Duodenal mucosa (tissue), 2 donors: ENCODE data around the gene KDM4C.

Source experiments
- H3K27ac ChIP-seq: one replicate; pipeline ENCODE4 v1.7.0; 2013; ENCODE audit warnings: low read depth, low read length
- H3K27me3 ChIP-seq, 2 donors: one replicate each; pipeline ENCODE4 v1.7.0; 2013; ENCODE audit warnings: low read length in 2 of 2, control low read depth in 1 of 2; ENCODE audit not compliant: insufficient read depth in 2 of 2, control insufficient read depth in 1 of 2
- H3K36me3 ChIP-seq, 2 donors: one replicate each; pipeline ENCODE4 v1.7.0; 2013; ENCODE audit warnings: low read length in 2 of 2, control low read depth in 1 of 2; ENCODE audit not compliant: insufficient read depth in 2 of 2, control insufficient read depth in 1 of 2
- H3K4me1 ChIP-seq, 2 donors: one replicate each; pipeline ENCODE4 v1.7.0; 2013; ENCODE audit warnings: low read length in 2 of 2, control low read depth in 1 of 2; ENCODE audit not compliant: insufficient read depth in 2 of 2, control insufficient read depth in 1 of 2
- H3K4me3 ChIP-seq, 2 donors: one replicate each; pipeline ENCODE4 v1.7.0; 2013; ENCODE audit warnings: low read length in 2 of 2, low read depth in 1 of 2
- H3K9ac ChIP-seq, 2 donors: one replicate each; pipeline ENCODE4 v1.7.0; 2013; ENCODE audit warnings: low read length in 2 of 2, low read depth in 1 of 2
- H3K9me3 ChIP-seq, 2 donors: one replicate each; pipeline ENCODE4 v1.7.0; 2013; ENCODE audit warnings: low read length in 2 of 2, control low read depth in 1 of 2; ENCODE audit not compliant: control insufficient read depth in 1 of 2

Gene KDM4C

DNA sequence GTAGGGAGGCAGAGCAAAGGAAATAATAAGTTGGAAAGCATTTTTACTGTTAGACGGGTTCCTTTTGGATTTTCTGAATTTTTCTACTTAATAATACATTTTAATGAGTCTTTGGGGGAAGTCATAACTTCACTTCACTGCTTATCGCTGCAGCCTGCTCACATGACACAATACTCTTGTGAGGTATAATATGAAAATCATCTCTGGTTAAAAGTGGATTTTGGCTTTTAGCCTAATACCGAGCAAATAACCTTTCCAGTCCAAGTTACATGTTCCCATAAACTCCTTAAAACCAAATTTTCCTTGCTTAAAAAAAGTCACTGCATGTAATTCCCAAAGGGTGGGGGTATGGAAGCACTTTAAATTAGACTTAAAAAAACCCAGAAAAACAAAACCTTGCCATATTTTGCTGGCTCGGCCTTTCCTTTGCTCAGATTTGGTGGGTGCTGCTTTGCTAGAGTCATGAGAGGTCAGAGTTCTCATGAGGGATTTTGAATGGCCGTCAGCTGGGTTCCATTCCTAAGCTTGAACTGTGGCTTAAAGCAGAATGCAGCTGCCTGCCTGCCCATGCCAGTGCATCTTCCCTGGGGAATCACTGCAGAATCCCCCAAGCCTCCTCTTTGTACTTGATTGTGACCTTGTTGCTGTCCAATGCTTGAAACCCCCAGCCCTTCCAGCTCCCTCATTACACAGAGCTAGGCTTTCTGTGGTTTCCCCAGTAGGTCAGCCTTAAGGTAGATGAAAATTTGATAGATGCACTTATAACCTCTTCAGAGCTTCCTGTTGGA lies 331.8 kb downstream of the KDM4C start:
- H3K36me3 ChIP-seq, result peaks cover under 1 to 7% of the 10 kb centered on the region in 2 donors

DNA sequence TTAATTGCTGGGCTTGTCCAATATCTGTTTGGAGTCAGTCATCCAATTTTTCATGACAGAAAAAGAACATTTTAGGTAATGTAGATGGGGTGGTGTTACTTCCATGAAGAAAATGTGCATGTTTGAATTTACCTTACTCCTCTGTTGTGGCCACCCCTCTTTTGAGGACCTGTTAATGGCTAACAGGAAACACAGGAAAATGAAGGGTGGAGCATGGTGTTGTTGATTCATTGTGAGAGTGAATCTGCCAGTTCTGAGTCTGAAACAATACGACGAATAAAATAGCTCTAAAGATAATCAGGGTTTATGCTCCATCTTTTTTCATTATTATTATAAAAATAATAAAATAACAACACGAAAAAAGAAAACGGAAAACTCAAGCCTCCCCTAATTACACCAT lies 335.3 kb downstream of the KDM4C start:
- Histone ChIP-seq H3K9me3 (no peaks in the 10 kb centered on the region), H3K27me3 (no peaks in the 10 kb centered on the region), H3K36me3 (peaks cover 0 to 2% of the 10 kb centered on the region in 2 donors), H3K9ac (no peak overlapping the region), H3K4me1 (no peaks in the 10 kb centered on the region), H3K27ac (no peak overlapping the region), H3K4me3 (no peak overlapping the region)

More for the DNA sequence above, 331.8 kb downstream of the KDM4C start:
- Histone ChIP-seq H3K9ac (no peak overlapping the region), H3K4me3 (no peak overlapping the region), H3K27me3 (no peaks in the 10 kb centered on the region), H3K27ac (no peak overlapping the region), H3K4me1 (no peaks in the 10 kb centered on the region), H3K9me3 (no peaks in the 10 kb centered on the region)

DNA sequence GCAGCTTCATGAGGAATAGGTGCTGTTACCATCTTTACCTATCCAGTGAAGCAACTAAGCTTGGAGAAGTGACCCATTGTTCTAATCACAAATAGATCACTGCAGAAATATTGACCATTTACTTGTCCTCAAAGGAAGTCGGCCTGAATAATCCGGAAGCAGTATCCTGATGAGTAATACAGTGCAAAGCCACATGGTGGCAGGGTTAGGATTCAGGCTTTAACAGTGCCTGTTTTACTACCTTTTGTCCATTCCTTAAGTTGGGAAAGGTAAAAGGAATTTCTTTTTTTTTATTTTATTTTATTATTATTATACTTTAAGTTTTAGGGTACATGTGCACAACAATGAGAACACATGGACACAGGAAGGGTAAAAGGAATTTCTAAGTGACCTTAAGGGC lies 336.3 kb downstream of the KDM4C start:
- Histone ChIP-seq H3K36me3 (peaks cover 0 to 2% of the 10 kb centered on the region in 2 donors), H3K27ac (no peak overlapping the region), H3K9me3 (no peaks in the 10 kb centered on the region)

DNA sequence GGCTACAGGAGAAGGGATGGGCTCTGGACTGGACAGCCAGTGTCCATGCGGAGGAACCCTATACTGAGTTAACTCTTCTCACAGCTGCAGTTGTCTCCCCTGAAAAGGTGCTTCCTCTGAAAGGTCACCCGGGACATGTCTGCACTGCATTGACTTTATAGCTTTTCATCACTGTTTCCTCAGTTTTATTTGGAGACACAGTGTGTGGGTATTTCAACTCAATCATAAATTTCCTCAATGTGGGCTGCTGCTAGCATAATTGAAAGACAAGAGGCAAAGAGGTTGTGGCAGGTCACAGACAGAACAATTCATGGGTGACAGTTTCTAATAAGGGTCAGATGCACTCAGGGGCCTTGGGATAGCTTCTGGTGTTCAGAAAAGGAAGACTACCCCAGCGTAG lies 336.8 kb downstream of the KDM4C start:
- Histone ChIP-seq H3K4me1 (no peaks in the 10 kb centered on the region), H3K27me3 (no peaks in the 10 kb centered on the region), H3K27ac (no peak overlapping the region), H3K9ac (no peak overlapping the region), H3K9me3 (no peaks in the 10 kb centered on the region), H3K4me3 (no peak overlapping the region), H3K36me3 (peaks cover 2 to 3% of the 10 kb centered on the region in 2 donors)

More for the DNA sequence above, 336.3 kb downstream of the KDM4C start:
- no peak overlapping the region for H3K9ac ChIP-seq
- no peak overlapping the region for H3K4me3 ChIP-seq
- H3K4me1 ChIP-seq, result no peaks in the 10 kb centered on the region
- H3K27me3 ChIP-seq, result no peaks in the 10 kb centered on the region

DNA sequence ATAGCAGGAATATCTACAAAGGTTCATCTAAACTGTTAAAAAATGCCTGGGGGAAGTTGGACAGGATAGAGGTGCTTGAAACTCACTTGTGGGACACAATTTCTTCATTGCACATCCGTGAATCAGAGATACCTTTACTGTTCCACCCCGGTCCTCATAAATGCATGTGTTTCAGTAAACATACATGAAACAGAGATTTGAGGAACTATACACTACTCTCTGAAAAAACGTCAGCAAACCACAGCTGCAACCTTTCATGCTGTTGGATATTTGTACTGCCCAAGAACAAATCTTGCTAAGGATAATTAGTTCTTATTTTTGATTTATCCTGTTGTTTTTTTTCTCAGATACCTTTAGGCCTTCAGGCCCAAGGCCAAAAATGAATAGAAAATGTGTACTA lies 337.3 kb downstream of the KDM4C start:
- Histone ChIP-seq H3K36me3 (peaks cover 2 to 3% of the 10 kb centered on the region in 2 donors), H3K27me3 (no peaks in the 10 kb centered on the region), H3K4me3 (no peak overlapping the region), H3K9ac (no peak overlapping the region), H3K27ac (no peak overlapping the region), H3K9me3 (no peaks in the 10 kb centered on the region), H3K4me1 (no peaks in the 10 kb centered on the region)

DNA sequence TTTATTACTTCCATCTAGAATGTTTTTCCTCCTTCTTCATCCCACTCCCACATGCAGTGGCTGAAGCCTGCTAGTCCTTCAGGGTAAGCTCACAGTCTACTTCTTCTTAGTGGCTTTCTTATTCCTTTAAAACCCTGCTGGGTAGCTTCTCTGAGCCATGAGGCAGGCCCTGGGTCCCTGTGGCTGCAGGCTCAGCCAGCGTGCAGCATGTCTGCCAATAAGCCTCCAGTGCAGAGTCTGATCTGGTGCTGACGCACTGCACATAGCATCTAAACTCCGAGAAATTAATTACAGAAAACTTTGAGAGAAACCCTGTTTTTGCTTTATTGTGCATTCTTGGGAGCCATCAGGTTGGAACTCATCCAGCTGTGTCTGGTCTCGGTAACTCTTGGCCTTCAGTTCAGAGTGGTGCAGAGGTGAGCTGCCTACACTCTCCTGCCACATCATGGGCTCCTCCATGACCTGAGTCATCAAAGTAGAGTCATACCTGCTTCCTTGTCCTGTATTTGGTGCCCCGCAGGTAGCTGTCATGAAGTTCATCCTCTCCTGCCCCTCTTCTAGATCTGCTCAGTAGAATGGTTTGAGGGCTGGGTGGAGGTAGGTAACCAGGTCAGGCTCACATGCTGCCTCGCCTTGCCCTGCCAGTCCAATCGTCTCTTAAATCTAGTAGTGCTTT lies 339.4 kb downstream of the KDM4C start:
- peaks cover 2 to 3% of the 10 kb centered on the region in 2 donors for H3K36me3 ChIP-seq
- H3K4me1 ChIP-seq, result no peaks in the 10 kb centered on the region
- H3K4me3 ChIP-seq, result no peak overlapping the region
- H3K9ac ChIP-seq, result no peak overlapping the region
- H3K27me3 ChIP-seq, result no peaks in the 10 kb centered on the region
- H3K27ac ChIP-seq, result no peak overlapping the region
- H3K9me3 ChIP-seq, result no peaks in the 10 kb centered on the region

DNA sequence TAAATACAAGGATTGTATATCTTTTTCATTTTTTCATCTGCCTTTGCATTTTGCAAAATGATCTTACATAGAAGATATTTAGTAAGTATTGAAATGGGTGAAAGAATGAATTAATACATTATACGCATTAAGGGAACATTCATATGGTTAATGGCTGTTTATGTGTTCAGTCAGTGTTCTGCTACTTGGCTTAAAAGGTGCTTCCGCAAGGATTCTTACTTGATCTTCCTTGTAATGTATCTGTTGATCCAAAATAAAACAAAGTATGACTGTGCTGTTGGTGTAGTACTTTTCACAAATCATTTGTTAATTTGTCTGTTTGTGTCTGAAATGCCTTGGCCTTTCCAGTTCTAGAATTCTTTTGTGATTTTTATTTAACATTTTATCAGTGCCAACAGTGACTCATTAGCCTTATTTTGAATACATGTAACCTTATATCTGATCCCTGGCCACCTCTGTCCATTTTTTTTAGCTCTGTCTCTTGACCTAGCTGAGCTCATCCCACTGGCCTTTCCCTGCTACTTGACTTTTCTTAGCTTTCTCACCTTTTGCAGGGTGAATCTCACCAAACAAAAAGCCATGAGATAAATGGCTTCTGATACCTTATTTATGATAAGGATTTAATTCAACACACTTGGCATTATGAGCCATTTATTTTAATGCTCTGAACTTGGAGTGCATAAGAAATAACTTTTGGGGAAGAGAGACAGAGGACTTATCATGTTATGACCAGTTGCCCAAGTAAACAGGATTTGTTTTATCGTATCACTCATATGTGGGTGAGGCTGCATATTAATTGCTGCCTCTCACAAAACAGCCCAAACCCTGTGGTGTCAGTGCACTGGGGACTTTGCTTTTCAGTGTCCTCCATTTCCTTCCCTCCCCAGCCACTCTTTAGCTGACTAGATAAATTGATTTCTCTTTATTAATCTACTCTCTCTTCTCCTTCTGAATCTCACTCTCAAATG lies 340.3 kb downstream of the KDM4C start:
- Histone ChIP-seq H3K36me3 (peaks cover 2 to 3% of the 10 kb centered on the region in 2 donors), H3K27ac (no peak overlapping the region), H3K27me3 (no peaks in the 10 kb centered on the region), H3K9me3 (no peaks in the 10 kb centered on the region), H3K9ac (no peak overlapping the region), H3K4me1 (no peaks in the 10 kb centered on the region), H3K4me3 (no peak overlapping the region)

DNA sequence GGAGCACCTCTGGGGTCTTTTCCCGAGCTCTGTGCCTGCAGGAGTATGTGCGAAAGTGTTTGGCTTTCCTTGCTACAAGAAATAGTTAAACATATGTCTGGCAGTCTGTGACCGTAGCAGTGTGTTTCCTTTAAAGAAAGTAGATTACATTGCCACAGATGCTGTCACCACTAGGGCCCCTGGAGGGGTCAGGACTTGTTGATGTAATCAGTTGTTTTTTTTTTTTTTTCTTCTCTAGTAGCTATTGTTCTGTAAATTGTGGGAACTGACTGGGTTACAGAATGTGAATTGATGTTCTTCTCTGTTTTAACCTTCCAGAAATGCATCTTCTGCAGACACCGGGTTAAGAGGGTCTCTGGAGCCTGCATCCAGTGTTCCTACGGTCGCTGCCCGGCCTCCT lies 345.6 kb downstream of the KDM4C start:
- Histone ChIP-seq H3K27ac (no peak overlapping the region), H3K9ac (no peak overlapping the region), H3K4me3 (no peak overlapping the region), H3K9me3 (no peaks in the 10 kb centered on the region), H3K27me3 (no peaks in the 10 kb centered on the region), H3K4me1 (no peaks in the 10 kb centered on the region), H3K36me3 (peaks cover 10 to 25% of the 10 kb centered on the region in 2 donors)

DNA sequence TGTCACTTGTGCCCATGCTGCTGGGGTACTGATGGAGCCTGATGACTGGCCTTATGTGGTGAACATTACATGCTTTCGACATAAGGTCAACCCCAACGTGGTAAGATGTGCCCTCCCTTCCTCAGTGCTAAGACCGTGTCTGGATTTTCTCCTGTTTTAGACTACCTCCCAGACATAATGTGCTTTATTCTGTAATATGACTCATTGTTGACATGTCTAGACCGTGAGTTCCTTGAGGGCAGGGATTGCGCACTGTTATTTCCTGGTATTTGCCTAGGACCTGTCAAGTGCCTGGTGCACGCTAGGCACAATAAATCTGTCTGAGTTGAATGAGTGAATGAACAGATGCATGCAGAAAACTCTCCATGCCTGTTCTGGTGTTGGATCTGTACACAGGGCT lies 346.0 kb downstream of the KDM4C start:
- Histone ChIP-seq H3K4me3 (no peak overlapping the region), H3K36me3 (peaks cover 10 to 25% of the 10 kb centered on the region in 2 donors), H3K9me3 (no peaks in the 10 kb centered on the region), H3K27me3 (no peaks in the 10 kb centered on the region), H3K9ac (no peak overlapping the region), H3K4me1 (no peaks in the 10 kb centered on the region), H3K27ac (no peak overlapping the region)
